ENCODE measurements around the gene PRICKLE3.

PRICKLE3 gene

GRCh38 chrX:49189606-49190005 is 3.4 kb upstream of the PRICKLE3 start:
- no peak for DNase-seq (ENCODE audit: low spot score)
- TF ChIP-seq CTCF (IDR thresholded peaks at IDR 0.05; ENCODE audit: extremely low read depth, missing control alignments): no peak

DNA sequence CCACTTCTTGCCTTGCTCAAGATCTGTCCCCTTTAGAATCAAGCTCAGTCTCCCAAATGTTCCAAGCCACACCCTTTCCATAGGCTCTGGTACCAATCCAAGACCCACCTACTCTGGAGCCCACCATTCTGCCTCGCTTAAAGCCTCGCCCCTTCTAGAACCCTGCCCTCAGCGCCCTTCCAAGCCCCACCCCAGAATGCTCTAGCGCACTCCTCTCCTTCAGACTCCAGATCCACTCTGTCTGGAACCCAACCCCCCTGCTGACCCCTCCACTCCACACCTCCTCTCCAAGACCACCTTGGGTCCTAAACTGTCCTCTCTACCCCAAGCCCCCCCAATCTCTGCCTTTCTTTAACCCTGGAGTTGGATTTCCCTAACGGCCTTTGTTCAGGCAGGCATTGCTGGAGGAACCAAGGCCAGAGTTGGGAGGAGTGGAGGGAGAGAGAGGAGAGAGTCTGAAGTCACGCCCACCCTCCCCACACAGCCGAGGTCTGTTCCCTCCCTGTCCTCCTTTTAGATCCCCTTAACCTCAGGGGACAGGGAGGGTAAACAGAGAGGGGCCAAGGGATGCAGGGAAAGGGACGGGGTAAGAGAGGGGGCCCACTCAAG is 2.4 kb upstream of the PRICKLE3 start:
- no peak for TF ChIP-seq CTCF (IDR thresholded peaks at IDR 0.05; ENCODE audit: extremely low read depth, missing control alignments)
- no peak for DNase-seq (ENCODE audit: low spot score)

- no peak for TF ChIP-seq CTCF (IDR thresholded peaks at IDR 0.05; ENCODE audit: extremely low read depth, missing control alignments)
Observed at GRCh38 chrX:49187526-49187925, 1.4 kb upstream of the PRICKLE3 start.

DNA sequence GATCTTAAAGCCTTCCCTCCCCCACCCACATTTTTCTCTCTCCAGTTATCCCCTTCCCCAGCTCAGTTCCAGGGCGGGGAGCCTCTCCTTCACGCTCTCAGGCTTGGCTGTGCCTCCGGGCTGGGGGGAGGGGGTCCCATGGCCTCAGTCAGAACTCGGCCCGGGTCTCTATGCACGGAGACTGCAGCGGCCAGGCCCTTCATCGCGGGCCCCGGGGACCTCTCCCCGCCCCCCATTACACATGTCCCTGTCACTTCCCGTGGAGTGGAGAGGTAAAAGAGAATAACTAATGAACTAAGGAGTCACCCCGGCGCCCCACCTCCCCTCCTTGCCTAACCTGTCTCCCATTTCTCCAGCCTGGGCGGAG is 838 bp upstream of the PRICKLE3 start:
- no peak for TF ChIP-seq CTCF (IDR thresholded peaks at IDR 0.05; ENCODE audit: extremely low read depth, missing control alignments)
- DNase-seq (ENCODE audit: low spot score): no peak

More at GRCh38 chrX:49187526-49187925, 1.4 kb upstream of the PRICKLE3 start:
- DNase-seq (ENCODE audit: low spot score): no peak

DNA sequence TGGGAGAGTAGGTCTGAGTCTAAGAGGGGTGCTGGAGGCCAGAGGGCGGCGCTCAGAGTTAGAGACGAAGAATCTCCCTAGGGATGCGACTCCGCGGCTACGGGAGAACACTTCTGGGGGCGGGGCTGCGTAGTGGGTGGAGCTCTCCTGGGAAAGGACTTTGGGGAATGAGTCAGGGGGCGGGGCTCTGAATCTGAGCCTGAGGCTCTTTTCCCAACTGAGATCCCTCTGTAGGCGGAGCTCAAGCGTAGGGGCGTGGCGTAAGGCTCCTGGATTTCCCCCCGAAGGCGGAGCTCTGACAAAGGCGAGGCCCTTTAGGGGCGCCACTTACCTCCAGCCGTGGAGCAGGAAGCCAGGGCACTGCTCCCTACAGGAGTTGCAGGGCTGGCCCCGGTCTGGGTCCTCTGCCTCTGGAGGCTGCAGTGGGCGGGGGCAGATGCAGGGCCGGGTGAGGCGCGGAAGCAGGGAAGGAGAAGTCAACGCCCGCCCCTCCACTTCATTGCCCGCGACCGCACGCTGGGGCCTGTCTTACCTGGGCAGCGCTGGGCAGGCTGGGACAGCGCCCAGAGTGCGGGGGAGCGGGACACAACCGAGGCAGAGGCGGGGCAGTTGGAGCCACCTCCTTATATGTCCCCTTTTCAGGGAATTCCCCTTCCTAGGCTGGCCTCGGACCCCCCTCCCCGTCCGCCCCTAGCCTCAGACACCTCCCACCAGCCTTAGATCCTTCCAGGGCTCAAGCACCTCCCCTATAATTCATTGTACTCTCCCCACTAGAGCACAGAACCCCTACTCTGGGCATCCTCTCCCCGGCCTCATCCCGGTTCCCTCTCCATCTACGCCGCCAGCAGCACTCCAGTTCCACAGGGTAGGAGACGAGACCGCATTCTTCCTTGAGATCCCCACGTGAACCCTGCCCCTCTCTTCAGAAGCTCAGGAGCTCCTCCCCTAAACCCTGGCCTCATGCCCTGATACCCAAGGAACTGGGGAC is 1.6 kb downstream of the PRICKLE3 start:
- no peak for TF ChIP-seq CTCF (IDR thresholded peaks at IDR 0.05; ENCODE audit: extremely low read depth, missing control alignments)

GRCh38 chrX:49183701-49184281 is 2.4 kb downstream of the PRICKLE3 start:
- no peak for DNase-seq (ENCODE audit: low spot score)
- no peak for TF ChIP-seq CTCF (IDR thresholded peaks at IDR 0.05; ENCODE audit: extremely low read depth, missing control alignments)

More for the DNA sequence above, 1.6 kb downstream of the PRICKLE3 start:
- DNase-seq (ENCODE audit: low spot score): peak; percentile 38

GRCh38 chrX:49179358-49179757 is 6.8 kb downstream of the PRICKLE3 start:
- DNase-seq (ENCODE audit: low spot score): no peak
- TF ChIP-seq CTCF (IDR thresholded peaks at IDR 0.05; ENCODE audit: extremely low read depth, missing control alignments): no peak
